GM12878 (cell line): ENCODE data around the gene BCKDK.

Experiments
- ELK1 ChIP-seq: IDR thresholded peaks from 2 replicates; pipeline ENCODE4 v1.6.1; 2012; ENCODE audit warnings: low read depth, low read length, improper control_type of control experiment
- NFYA ChIP-seq: IDR thresholded peaks from 2 replicates; pipeline ENCODE4 v1.6.1; 2011; ENCODE audit warnings: low read depth, mild to moderate bottlenecking, low read length, improper control_type of control experiment, borderline replicate concordance
- POLR2A ChIP-seq: IDR thresholded peaks from 2 replicates; pipeline ENCODE4 v1.6.1; 2011; ENCODE audit warnings: low read depth, mild to moderate bottlenecking, low read length
- POLR2AphosphoS2 ChIP-seq: IDR thresholded peaks from 2 replicates; pipeline ENCODE4 v1.6.1; 2011; ENCODE audit warnings: low read depth, mild to moderate bottlenecking, low read length, improper control_type of control experiment, moderate library complexity

GRCh38 chr16:31107465-31107867 lies 720 bp upstream of the BCKDK start:
- TF ChIP-seq ELK1: no peak
- no peak for TF ChIP-seq POLR2A
- no peak for TF ChIP-seq NFYA
- TF ChIP-seq POLR2AphosphoS2: no peak
